GM19239 (cell line): ENCODE data around the gene CEP128.

Experiments used
- DNase-seq: peaks from one replicate; pipeline ENCODE4 v3.0.0; 2011; ENCODE audit warnings: low spot score; ENCODE audit not compliant: insufficient read length
- FAIRE-seq: peaks from 2 replicates; lab custom pipeline; 2011; peaks lifted over from hg19 to GRCh38; lab: Jason Lieb, UNC

Gene CEP128

DNA sequence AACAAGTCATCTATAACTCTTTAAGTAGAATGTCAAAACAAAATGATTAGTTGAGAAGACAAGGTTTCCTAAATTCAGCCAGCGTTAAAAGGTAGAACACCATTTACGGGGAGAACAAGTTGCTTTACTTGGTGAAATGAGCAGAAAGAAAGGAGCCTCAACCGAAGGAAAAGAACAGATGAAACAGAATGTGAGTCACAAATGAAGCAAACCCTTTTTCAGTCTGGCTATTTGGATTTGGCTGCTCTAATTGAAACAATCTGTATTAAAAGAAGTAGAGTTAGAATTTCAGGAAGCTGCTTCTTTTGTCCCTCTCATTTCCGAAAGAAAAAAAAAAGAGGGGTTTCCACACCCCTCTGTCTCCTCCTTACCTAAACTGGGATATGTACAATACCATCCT, 34.6 kb downstream of the CEP128 start:
- DNase-seq (no peak), FAIRE-seq (no peak)

GRCh38 chr14:80906336-80906735, 35.2 kb downstream of the CEP128 start:
- DNase-seq (no peak), FAIRE-seq (no peak)

- FAIRE-seq: no peak
Measured at GRCh38 chr14:80902608-80903007, 38.9 kb downstream of the CEP128 start.

GRCh38 chr14:80901822-80902221, 39.7 kb downstream of the CEP128 start:
- FAIRE-seq: no peak
- no peak for DNase-seq

More at GRCh38 chr14:80902608-80903007, 38.9 kb downstream of the CEP128 start:
- DNase-seq: no peak

DNA sequence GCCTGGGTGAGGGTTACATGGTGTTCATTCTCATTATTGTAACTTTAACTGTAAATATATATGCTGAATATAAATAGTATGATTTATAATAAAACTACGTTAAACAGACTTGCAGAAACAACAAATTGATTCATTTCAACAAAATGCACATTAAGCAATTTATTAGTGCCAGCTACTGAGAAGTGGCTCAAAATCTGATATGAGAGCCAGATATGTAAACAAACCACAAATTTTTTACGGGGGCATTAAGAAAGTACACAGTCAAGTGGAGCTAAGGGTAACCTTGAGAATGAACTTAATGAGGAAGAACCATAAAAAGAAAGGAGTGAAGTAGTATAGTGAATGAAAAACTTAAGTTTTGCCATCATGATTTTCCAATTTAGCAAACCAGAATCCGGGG, 40.3 kb downstream of the CEP128 start:
- no peak for DNase-seq
- FAIRE-seq: no peak

DNA sequence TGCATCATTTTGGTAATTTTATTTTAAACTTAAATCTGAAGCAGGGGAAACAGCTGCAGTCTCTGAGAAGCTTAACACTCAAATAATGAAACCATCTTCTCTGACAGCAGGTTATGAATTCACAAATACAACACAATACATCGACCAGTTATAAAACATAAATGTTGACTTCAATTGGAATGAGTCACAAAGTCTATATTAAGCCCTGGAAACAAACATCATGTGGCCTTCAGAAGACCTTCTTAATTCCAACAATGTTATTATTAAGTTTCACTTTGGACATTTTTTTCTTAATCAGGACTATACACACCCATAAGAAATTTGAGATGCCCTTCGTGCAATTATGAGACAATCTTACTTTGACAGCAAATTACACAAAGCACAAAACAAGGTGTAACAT, 68.9 kb downstream of the CEP128 start:
- DNase-seq: no peak

GRCh38 chr14:80868260-80868659, 73.3 kb downstream of the CEP128 start:
- FAIRE-seq: no peak
- no peak for DNase-seq

More for the DNA sequence above, 68.9 kb downstream of the CEP128 start:
- FAIRE-seq: peak; percentile 23

- DNase-seq (no peak), FAIRE-seq (no peak)
Measured at GRCh38 chr14:80867798-80868197, 73.7 kb downstream of the CEP128 start.

DNA sequence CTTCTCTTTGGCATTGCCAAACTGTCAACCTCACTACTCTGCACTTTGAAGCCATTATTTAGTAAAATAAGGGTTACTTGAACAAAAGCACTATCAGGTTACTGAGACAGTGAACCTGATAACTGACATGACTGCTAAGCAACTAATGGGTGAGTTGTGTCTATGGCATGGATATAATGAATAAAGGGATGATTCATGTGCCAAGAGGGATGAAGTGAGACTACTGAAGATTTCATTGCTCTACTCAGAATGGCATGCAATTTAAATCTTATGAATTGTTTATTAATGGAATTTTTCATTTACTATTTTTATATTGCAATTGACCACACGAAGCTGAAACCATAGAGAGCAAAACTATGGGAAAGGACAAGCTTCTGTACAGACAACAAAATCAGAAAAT, 74.4 kb downstream of the CEP128 start:
- FAIRE-seq (no peak), DNase-seq (no peak)

GRCh38 chr14:80865565-80865964, 76.0 kb downstream of the CEP128 start:
- no peak for DNase-seq
- no peak for FAIRE-seq

- DNase-seq (no peak), FAIRE-seq (no peak)
Measured at GRCh38 chr14:80862983-80863382, 78.6 kb downstream of the CEP128 start.

DNA sequence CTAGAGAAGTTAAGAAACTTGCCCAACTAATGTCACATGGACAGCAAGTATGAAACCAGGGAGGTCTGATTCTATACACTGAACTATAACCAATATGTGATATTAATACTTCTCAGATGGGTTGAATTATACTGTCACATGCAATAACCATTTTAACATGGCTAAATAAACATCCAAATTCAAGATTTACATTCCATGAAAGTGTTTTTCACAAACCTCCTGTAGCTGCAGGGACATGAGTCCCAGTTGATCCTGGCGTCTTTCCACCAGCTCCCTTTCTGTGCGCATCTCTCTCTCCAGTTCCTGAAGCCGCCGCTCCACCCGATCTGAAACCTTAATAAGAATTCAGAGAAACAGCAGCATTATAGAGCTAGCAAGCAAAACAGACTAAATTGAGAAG, 79.0 kb downstream of the CEP128 start:
- FAIRE-seq (no peak), DNase-seq (no peak)

DNA sequence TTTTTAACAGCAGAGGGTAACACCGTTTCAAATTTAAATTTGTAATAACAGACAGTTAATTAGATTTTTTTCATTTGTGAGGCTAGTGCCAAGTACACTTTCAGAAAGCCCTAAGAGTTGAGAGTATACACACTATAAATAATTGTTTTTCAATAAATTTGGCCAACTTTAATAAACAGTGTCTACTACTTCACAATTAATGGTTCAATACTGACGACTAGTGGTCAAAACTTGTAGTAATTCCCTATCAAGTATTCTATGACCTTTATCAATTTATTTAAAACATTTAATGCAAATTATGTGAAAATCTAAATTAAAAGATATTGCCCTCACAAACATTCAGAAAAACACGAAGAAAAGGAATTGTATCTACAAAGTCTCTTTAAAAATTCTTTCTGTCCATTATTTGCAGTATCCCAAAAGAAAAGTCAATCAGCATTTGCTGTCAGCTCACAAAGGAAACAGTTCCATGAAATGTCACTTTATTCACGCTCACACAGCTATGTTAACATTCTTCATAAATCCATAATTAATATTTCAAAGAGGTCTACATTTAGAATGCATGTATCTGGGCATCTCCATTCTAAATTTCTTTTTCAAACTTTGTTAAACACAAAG, 91.2 kb downstream of the CEP128 start:
- DNase-seq: no peak

DNA sequence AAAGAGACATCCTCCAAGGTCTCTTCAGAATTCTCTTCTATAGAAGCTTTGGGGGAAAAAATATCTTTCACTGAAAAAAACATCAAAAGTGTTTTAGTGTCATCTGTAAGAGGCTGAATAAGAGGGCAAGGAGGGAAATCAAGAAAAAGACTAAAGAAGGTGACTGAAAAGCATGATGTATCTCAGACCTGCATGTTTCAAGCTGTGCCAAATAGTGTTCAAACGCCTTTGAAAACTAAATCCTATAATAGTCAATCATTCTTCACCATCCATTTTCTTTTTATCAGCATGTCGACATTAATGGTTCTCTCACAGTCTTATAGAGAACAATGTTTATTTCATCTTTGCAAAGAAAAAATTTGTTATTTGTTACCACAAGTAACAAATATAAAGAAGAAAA, 94.5 kb downstream of the CEP128 start:
- FAIRE-seq (no peak), DNase-seq (no peak)

More for the DNA sequence above, 91.2 kb downstream of the CEP128 start:
- no peak for FAIRE-seq

- FAIRE-seq: no peak
- no peak for DNase-seq
Measured at GRCh38 chr14:80845856-80846255, 95.7 kb downstream of the CEP128 start.

- FAIRE-seq (no peak), DNase-seq (no peak)
Measured at GRCh38 chr14:80844872-80845271, 96.7 kb downstream of the CEP128 start.

DNA sequence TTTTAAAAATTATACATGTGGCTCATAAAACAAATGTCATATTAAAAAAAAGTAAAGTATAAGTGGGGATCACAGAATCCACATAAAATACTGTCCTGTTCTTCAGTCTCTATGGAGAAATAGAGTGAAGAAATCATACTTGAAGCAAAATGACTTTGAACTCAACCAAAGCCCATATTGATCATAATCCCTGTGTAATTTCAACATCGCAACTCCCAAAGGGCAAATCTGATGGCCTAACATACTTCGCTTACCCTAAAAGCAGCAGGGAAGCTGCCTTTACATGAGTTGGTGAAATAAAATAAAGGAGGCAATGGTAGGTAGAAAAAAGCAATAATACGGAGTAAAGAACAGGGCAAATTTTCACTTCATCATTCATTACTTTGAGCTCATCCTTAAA, 101.8 kb downstream of the CEP128 start:
- DNase-seq (no peak), FAIRE-seq (no peak)

- DNase-seq (no peak), FAIRE-seq (no peak)
Measured at GRCh38 chr14:80809663-80810062, 131.9 kb downstream of the CEP128 start.

DNA sequence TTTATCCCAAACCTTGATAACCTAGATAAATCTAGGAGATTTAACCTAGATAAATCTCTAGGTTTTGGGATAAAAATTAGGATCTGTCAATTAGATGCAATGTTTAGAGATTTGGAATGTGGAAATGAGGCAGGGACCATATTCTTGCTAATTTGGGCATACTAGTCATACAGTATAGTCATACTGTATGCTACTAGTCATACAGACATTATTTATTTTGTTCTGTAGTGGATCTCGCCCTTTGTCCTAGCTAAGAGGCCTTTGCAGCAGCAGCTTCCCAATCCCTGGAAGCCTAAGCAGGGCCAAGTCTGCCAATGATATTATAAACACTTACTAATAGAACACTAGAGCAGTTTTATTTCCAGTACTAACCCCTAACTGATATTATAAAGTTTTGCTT, 136.4 kb downstream of the CEP128 start:
- DNase-seq (no peak), FAIRE-seq (no peak)

- FAIRE-seq (no peak), DNase-seq (no peak)
Measured at GRCh38 chr14:80798878-80799277, 142.7 kb downstream of the CEP128 start.

GRCh38 chr14:80798211-80798610, 143.3 kb downstream of the CEP128 start:
- FAIRE-seq (no peak), DNase-seq (no peak)

DNA sequence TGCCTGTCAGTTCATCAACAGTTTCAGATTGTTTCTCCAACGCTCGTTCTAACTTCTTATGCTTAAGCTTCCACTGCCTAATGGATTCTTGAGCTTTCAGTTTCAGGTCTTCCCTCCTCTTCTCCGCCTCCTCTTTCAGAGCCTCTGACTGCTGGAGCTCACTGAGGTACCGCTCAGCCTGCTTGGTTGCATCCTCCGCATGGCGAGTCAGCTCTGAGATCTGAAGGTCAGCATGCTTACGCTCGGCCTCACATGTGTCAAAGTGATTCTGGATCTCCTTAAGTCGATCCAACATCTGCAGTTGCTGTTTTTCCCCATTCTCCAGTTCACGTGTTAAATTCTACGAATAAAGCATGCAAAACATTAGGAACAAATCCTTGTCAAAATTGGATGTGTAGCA, 148.8 kb downstream of the CEP128 start:
- no peak for DNase-seq
- no peak for FAIRE-seq

DNA sequence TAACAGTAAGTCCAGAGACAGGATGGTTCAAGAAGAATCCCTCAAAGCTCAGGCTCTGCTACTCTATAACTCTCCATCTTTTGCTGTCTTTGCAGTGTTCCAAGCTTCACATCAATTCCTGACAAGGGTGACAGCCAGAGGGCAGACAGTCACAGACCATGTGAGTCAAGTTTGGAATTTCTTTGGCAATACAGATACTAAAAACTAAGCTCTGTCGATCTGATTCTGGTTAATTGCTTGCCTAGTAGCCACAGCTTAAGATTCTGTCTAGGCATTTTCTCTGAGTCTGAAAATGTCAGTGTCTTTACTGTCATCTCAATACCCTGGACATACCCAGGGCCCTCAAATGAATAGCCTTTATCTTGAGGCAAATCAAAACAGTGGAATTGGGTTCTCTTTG, 153.7 kb downstream of the CEP128 start:
- DNase-seq (no peak), FAIRE-seq (no peak)
